Type B pancreatic cell (in vitro differentiated cells): Measurements from ENCODE around the gene UTRN. TPM values are rescaled to one million over a fixed set of nuclear protein-coding genes. Genes with fewer than 3 reads are reported as not detected.

ENCODE experiments used
- DNase-seq: peaks from one replicate; pipeline ENCODE4 v3.0.0; 2021; ENCODE audit warnings: mixed read lengths; ENCODE audit not compliant: unreplicated experiment; ENCODE audit errors: extremely low spot score
- H3K27ac Mint-ChIP-seq: 2 replicates; pipeline ENCODE4 v1.8.0; 2021; ENCODE audit warnings: mild to moderate bottlenecking, mixed read lengths
- H3K27me3 Mint-ChIP-seq: 2 replicates; pipeline ENCODE4 v1.8.0; 2021; ENCODE audit warnings: mixed read lengths
- H3K36me3 Mint-ChIP-seq: 2 replicates; pipeline ENCODE4 v1.8.0; 2021; ENCODE audit warnings: mixed read lengths
- H3K4me1 Mint-ChIP-seq: one replicate; pipeline ENCODE4 v1.8.0; 2021; ENCODE audit warnings: mixed read lengths; ENCODE audit not compliant: unreplicated experiment
- H3K4me3 Mint-ChIP-seq: 2 replicates; pipeline ENCODE4 v1.8.0; 2021; ENCODE audit warnings: mild to moderate bottlenecking, mixed read lengths
- H3K9me3 Mint-ChIP-seq: 2 replicates; pipeline ENCODE4 v1.8.0; 2021; ENCODE audit warnings: mixed read lengths
- CTCF ChIP-seq: fragments of 200-600 bp; sonication (generic); conservative IDR thresholded peaks from 2 replicates; pipeline ENCODE4 v1.5.0; 2021; ENCODE audit warnings: antibody characterized with exemption, mild to moderate bottlenecking
- total RNA-seq: library from RNA; stranded (reverse); gene quantifications from 2 replicates; pipeline ENCODE4 v1.2.1, GENCODE V29; 2021; ENCODE audit warnings: low replicate concordance

The UTRN gene
- total RNA-seq, 1 donor from 2014 or later, result 77.7 TPM

- H3K27me3 Mint-ChIP-seq, result no peaks in the 10 kb centered on the region
- H3K4me3 Mint-ChIP-seq, result no peak overlapping the region
- peaks cover 26% of the 10 kb centered on the region for H3K36me3 Mint-ChIP-seq
- H3K9me3 Mint-ChIP-seq, result no peaks in the 10 kb centered on the region
- H3K27ac Mint-ChIP-seq, result no peak overlapping the region
- H3K4me1 Mint-ChIP-seq, result peaks cover 6% of the 10 kb centered on the region
- DNase-seq, result no peak
- no peak for TF ChIP-seq CTCF
Observed at GRCh38 chr6:144305567-144305966, 20.4 kb downstream of the UTRN start.

DNA sequence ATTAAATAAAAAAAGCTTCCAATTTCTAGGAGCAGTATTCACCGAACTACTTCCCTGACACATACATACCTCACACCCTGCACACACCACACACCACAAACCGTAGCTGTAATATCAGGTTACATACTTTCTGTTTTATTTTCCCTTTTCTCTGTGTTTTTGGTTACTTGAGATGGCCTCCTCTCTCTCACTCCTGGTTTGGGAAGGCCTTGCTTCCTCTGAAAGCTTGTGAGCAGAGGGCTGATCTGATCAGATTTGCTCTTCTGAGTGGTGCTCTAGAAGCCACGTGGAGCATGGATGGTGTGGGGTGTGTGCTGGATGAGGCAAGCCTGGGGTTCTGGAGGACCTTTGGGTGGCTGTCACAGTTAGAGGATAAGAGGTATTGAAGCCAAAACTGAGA lies 20.9 kb downstream of the UTRN start:
- peaks cover 10% of the 10 kb centered on the region for H3K4me1 Mint-ChIP-seq
- H3K4me3 Mint-ChIP-seq, result no peak overlapping the region
- no peaks in the 10 kb centered on the region for H3K9me3 Mint-ChIP-seq
- peaks cover 26% of the 10 kb centered on the region for H3K36me3 Mint-ChIP-seq
- H3K27ac Mint-ChIP-seq, result no peak overlapping the region
- H3K27me3 Mint-ChIP-seq, result no peaks in the 10 kb centered on the region
- DNase-seq, result no peak
- no peak for TF ChIP-seq CTCF

GRCh38 chr6:144307880-144308279 lies 22.7 kb downstream of the UTRN start:
- H3K9me3 Mint-ChIP-seq, result no peaks in the 10 kb centered on the region
- no peak for TF ChIP-seq CTCF
- no peaks in the 10 kb centered on the region for H3K27me3 Mint-ChIP-seq
- DNase-seq, result no peak
- no peak overlapping the region for H3K4me3 Mint-ChIP-seq
- H3K27ac Mint-ChIP-seq, result no peak overlapping the region
- H3K36me3 Mint-ChIP-seq, result peaks cover 23% of the 10 kb centered on the region
- H3K4me1 Mint-ChIP-seq, result peaks cover 7% of the 10 kb centered on the region

DNA sequence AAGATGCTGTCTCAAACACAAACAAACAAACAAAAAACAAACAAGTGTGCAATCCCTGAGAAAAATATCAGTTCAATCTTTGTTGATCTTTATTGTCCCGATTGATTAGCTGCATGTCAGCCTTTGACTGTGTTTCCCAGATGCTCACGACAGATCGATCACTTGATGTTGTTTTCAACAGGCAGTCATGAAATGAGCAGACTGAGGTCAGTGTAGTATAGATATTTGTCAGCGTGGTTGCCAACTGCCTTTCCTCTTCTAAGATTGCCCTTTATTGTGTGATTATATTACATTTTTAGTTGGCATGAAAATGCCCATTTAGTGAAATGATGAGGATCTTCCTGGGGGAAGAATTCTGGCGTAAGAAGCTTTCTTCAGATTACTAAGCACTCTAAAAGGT lies 25.6 kb downstream of the UTRN start:
- H3K4me3 Mint-ChIP-seq, result no peak overlapping the region
- H3K27ac Mint-ChIP-seq, result no peak overlapping the region
- peaks cover 15% of the 10 kb centered on the region for H3K4me1 Mint-ChIP-seq
- no peaks in the 10 kb centered on the region for H3K9me3 Mint-ChIP-seq
- DNase-seq, result no peak
- TF ChIP-seq CTCF, result no peak
- H3K27me3 Mint-ChIP-seq, result no peaks in the 10 kb centered on the region
- peaks cover 27% of the 10 kb centered on the region for H3K36me3 Mint-ChIP-seq

DNA sequence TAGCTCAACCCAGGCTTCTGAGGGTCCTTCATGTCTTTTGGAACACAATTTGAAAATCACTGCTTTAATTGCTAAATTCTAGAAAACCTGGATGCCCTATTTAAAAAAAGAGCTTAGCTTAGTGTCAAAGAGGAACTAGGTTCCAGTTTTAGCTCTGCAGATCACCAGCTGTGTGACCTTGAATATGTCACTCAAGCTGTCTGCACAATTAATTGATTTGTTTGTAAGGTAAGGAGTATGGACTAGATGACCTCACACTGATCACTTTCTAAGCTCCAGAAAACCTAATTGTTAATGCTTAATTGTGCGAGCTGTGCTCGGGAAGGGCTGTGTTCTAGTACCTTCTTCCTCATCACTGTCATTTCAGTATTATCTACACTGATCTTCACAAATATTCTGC lies 26.2 kb downstream of the UTRN start:
- no peak for DNase-seq
- Mint-ChIP-seq H3K9me3 (no peaks in the 10 kb centered on the region), H3K27ac (no peak overlapping the region)

More for the DNA sequence above, 26.2 kb downstream of the UTRN start:
- no peak for TF ChIP-seq CTCF
- H3K27me3 Mint-ChIP-seq, result no peaks in the 10 kb centered on the region
- peaks cover 24% of the 10 kb centered on the region for H3K36me3 Mint-ChIP-seq
- peaks cover 17% of the 10 kb centered on the region for H3K4me1 Mint-ChIP-seq
- H3K4me3 Mint-ChIP-seq, result no peak overlapping the region
